ENCODE measurements around the gene DAD1.
"Not testable (repeated sequence)": the region's sequence is repeated elsewhere in the genome, so short reads cannot be mapped to it uniquely, and the experiment has no call there.

Gene DAD1

DNA sequence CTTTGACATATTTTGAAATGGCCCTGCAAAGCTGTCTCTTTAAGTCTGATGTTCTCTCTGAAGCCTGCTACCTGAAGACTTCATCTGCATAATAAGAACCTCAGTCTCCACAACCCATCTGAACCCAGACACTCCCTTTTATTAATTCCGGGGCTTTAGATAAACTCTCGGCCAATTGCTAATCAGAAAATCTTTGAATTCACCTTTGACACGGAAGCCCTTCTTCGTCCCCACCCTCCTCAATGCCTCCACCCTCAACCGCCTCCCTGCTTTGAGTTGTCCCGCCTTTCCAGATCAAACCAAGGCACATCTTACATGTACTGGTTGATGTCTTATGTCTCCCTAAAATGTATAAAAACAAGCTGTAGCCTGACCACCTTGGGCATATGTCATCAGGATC is 37.6 kb upstream of the DAD1 start:
- H3K4me3 ChIP-seq (ENCODE audit: low read depth, low read length), result no peak overlapping the region
- DNase-seq (ENCODE audit: low read depth), result no peak
- TF ChIP-seq, protein P1, sequence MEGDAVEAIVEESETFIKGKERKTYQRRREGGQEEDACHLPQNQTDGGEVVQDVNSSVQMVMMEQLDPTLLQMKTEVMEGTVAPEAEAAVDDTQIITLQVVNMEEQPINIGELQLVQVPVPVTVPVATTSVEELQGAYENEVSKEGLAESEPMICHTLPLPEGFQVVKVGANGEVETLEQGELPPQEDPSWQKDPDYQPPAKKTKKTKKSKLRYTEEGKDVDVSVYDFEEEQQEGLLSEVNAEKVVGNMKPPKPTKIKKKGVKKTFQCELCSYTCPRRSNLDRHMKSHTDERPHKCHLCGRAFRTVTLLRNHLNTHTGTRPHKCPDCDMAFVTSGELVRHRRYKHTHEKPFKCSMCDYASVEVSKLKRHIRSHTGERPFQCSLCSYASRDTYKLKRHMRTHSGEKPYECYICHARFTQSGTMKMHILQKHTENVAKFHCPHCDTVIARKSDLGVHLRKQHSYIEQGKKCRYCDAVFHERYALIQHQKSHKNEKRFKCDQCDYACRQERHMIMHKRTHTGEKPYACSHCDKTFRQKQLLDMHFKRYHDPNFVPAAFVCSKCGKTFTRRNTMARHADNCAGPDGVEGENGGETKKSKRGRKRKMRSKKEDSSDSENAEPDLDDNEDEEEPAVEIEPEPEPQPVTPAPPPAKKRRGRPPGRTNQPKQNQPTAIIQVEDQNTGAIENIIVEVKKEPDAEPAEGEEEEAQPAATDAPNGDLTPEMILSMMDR (conservative IDR thresholded peaks at IDR 0.05; ENCODE audit: low read depth, low read length), result no peak

DNA sequence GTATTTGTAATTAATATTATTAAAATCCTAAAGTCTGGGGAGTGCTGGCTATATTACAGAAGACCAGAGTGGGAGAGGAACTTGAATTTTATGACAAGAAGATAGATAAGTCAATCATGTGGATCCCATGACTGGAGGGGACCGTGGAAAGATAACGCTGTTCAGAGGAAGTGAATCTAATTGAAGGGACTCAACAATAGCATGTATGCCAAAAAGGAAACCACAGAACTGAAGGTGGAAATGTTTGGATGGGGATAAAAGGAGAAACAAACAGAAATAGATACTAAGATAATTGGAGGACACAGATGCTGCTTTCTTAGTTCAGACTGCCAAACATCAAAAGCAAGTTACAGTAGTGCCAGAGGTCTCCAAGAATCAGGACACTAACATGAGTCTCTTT is 34.0 kb upstream of the DAD1 start:
- TF ChIP-seq, protein P1 (conservative IDR thresholded peaks at IDR 0.05; ENCODE audit: low read depth, low read length), result no peak
- no peak for DNase-seq (ENCODE audit: low read depth)
- no peak overlapping the region for H3K4me3 ChIP-seq (ENCODE audit: low read depth, low read length)

DNA sequence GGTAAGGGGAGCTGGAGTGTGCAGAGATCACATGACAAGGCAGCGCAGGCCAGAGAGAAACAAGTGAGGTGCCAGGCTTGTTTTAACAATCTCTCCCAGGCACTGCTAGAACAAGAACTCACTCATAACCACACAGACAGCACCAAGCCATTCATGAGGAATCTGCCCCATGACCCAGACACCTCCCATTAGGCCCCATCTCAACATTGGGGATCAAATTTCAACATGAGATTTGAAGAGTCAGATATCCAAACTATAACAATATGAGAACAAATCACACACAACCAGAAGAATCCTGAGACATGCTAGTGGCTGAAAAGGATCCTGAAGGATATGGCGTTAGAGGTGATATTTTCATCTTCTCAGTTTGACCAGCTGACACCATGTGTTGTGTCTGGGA is 33.2 kb upstream of the DAD1 start:
- H3K4me3 ChIP-seq (ENCODE audit: low read depth, low read length), result no peak overlapping the region
- TF ChIP-seq, protein P1 (conservative IDR thresholded peaks at IDR 0.05; ENCODE audit: low read depth, low read length), result no peak
- peak; percentile 89 for DNase-seq (ENCODE audit: low read depth)

DNA sequence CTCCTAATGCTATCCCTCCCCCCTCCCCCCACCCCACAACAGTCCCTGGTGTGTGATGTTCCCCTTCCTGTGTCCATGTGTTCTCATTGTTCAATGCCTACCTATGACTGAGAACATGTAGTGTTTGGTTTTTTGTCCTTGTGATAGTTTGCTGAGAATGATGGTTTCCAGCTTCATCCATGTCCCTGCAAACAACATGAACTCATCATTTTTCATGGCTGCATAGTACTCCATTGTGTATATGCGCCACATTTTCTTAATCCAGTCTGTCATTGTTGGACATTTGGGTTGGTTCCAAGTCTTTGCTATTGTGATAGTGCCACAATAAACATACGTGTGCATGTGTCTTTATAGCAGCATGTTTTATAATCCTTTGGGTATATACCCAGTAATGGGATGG is 26.7 kb upstream of the DAD1 start:
- H3K4me3 ChIP-seq (ENCODE audit: low read depth, low read length); DNase-seq (ENCODE audit: low read depth): not testable (repeated sequence)

DNA sequence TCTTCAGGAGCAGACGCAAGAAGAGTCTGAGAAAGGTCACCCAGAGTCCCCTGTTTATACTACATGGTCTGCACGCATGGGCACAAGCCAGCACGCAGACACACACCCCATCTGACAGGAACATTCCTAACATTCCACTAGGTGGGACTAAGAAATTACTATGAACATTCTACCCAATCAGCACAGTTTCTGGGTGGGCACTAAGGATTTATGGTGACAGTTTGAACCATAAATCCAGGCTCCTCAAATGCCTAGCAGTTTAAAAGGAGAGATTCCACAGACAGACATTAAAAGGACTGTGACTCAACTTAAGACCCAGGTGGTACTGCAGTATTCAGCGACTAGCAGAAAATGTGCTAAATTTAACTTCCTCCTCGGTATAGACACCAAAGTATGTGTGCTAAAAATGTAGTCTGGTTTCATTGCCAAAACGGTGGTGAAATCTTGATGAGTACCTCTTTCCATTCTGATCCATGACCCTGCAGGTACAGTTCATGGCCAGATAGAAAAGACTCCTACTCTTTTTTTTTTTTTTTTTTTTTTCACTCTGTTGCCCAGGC is 25.3 kb upstream of the DAD1 start:
- peak; percentile 98 for DNase-seq (ENCODE audit: low read depth)
- TF ChIP-seq, protein P1 (conservative IDR thresholded peaks at IDR 0.05; ENCODE audit: low read depth, low read length), result no peak
- no peak overlapping the region for H3K4me3 ChIP-seq (ENCODE audit: low read depth, low read length)

DNA sequence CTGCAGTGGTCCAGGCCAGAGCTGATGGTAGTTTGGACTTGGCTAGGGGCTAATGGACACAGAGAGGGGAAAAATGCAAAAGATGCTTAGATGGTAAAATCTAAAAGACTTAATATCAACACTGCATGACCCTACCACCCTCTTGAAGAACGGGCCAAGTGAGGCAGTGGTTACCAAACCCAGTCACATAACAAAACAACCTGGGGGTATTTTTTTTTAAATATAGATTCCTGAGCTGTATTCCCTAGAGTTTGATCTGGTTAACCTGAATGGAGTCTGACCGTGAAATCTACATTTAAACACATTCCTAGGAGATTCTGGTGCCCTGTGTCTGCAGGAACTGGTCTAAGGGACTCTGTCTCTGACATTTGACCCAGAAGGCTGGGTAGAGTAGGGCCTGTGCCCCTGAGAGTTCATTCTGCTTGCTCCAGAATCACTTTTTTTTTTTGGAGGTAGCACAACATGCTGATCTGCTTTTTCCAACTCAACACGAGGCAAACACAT is 24.8 kb upstream of the DAD1 start:
- no peak for DNase-seq (ENCODE audit: low read depth)
- TF ChIP-seq, protein P1 (conservative IDR thresholded peaks at IDR 0.05; ENCODE audit: low read depth, low read length), result no peak

DNA sequence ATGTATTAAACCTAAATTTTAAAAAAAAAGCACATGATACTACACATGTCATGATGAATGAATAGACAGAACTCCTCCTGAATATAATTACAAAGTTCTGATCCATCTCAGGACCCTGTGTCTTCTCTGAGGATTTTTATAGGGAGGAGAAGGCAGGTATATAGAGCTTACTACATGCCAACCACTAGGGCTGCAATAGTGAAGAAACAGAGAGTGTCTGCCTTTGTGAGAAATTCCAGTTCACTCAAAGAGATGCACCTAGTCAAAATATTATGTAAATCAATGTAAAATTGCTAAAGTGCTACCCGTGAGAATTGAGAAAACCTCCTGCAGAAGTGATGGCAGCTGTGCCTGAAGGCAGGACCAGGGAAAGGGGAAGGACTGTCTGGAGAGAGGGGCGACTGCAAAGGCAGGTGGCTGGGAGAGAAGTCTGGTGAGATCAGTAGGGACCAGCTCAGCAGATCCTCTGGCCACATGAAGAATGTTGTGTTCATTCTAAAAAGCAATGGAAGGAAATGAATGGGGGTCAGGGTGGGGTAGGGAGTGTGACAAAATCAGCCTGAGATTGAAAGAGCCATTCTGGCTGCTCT is 24.2 kb upstream of the DAD1 start:
- TF ChIP-seq, protein P1 (conservative IDR thresholded peaks at IDR 0.05; ENCODE audit: low read depth, low read length), result peak; percentile 41
- peak; percentile 45 for DNase-seq (ENCODE audit: low read depth)
- no peak overlapping the region for H3K4me3 ChIP-seq (ENCODE audit: low read depth, low read length)

More for the DNA sequence above, 24.8 kb upstream of the DAD1 start:
- no peak overlapping the region for H3K4me3 ChIP-seq (ENCODE audit: low read depth, low read length)

Data from choroid plexus epithelial cell (primary cell).